NCI-H2107 (cell line): ENCODE data around the gene NKX2-3.

Experiments
- DNase-seq: peaks from one replicate; lab custom pipeline; 2025; lab: John Stamatoyannopoulos, UW

NKX2-3 gene

DNA sequence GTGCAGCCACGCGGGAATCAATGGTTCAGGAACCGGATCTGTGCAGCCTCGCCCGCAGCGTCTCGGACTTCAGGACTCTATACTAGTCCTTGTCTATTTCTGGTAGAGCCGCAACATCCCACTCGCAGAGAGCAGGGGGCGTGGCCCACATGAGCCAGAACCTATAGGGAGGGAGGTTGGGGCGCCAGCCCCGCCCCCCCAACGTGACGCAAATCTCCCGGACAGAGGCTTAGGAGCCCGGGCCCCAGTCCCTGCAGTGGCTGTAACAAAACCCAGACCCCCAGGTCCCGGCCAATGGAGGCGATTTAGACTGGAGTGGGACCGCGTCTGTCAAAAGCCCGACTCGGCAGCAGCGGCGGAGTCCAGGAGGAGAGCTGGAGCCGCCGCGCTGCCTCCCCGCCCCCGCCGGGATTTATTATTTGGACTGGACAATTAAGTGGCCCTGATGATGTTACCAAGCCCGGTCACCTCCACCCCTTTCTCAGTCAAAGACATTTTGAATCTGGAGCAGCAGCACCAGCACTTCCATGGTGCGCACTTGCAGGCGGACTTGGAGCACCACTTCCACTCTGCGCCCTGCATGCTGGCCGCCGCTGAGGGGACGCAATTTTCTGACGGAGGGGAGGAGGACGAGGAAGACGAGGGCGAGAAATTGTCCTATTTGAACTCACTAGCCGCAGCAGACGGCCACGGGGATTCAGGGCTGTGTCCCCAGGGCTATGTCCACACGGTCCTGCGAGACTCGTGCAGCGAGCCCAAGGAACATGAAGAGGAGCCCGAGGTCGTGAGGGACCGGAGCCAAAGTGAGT lies at the start of gene NKX2-3:
Gene NKX2-3, plus strand, starts transcription at position 256 of the 809 bp plus-strand sequence. Its CDS starts 190 bp downstream, at position 446.
- no peak for DNase-seq

DNA sequence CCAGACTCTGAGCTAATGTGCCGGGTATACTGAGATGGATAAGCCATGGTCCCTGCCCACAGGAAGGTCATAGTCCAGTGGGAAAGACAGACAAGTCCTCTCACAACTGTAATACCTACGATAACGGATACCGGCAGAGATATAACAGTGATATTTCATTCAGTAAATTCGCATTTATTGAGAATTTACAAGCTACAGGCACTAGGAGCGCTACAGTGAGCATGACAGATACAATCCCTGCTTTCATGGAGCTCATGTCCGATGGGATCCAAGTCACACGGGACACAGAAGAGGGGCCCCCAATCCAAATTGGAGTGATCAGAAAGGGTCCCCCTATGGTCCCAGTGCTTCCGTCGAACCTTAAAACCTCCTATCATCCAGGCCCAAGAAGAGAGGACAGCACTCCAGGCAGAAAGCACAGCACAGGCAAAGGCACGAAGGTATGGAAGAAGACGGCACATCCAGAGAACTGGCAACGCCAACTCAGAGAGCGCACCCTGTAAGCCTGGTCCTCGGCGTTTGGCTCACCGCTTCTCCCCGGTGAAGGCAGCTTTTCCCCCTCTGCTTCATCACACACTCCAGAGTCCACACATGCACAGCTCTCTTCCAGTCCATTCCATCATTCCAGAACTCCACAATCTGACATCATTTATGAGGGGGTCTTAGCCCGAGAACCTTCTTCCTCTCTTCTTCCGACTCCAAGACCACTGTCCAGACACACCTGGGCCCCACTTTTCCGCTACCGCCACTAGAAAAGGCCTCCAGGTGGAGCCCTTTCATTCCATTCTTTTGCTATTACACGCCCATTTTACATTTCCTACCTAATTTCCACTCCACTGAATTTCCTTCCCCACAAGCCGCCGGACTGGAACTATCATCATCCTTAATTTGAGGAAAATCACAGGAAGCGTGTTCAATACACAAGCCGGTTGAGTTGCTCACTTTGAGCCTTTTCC lies 47.8 kb upstream of the NKX2-3 start:
- DNase-seq: no peak

DNA sequence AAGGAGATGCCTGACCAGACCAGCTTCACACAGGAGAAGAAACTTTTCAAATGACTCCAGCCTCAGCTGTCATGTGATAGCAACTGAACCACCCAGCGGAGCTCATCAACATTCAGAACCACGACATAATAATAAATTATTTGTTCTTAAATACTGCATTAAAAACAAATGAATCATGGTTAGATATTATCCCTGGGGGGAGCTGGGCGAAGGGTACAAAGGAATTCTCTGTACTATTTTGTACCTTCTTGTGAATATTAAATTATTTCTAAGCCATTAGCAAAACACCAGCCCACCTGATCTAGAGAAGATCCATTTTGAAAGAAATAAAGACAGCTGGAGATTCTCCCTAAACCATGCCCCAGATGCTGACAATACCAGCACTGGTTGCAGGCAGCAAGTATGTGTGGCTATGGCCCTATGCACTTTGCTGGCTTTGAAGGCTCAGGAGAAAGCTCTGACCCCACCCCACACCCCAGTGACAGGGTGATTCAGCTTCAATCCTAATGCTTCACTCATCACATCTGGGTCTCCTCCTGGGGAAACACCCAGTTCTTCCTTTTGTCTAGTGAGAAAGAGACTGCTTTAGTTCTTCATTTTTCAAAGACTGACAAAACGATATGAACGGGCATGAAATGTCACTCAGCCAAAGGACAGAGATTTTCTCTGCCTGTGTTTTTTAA lies 45.5 kb upstream of the NKX2-3 start:
- no peak for DNase-seq

GRCh38 chr10:99489271-99489670 lies 43.5 kb upstream of the NKX2-3 start:
- no peak for DNase-seq

DNA sequence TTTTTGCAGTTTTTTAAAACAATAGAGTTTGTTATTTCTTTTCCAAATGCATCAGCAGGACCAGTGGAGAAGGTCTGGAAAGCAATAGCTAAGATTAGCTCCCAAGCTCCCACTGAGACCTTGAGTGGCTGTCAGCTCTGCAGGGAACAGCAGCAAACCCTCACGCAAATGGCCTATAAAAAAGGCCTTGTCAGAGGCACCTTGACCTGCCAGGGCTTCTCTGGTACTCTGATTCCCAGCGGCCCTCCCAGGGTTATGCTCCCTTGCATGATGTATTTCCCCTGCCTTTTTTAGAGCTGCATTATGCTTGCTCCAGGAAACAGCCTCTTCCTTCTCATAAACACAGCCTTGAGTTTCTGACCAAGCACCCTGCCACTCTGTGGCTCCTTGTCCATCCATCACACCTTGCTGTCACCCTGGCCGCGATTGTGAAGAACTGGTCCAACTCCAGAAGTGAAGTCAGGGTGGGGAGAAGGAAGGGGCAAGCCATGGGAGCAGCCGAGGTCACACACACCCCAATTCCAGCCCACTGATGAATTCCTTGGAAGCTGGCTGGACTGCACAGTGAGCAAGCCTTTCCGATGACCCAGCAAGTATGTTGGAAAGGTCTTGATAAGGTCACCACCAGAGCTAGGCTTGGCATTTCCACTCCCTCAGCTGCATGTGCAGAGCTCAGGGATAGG lies 35.3 kb upstream of the NKX2-3 start:
- no peak for DNase-seq

DNA sequence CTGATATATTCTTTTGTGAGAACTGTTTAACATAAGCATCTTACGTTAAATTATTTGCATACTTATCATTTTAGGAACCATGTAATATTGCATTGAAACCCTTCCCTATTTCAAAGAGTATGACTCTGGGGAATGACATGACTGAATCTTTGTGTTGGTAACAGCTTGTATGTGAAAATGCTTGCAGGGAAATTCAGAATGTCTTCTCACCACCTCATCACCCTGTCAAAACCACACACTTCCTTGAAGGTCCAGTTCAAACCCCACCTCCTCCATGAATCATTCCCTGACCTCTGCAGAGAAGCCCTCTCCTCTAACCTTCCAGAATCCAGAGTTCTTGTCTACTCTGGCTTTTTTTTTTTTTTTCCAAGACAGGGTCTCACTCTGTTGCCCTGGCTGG lies 26.3 kb upstream of the NKX2-3 start:
- DNase-seq: no peak

- no peak for DNase-seq
Observed at GRCh38 chr10:99507265-99507664, 25.5 kb upstream of the NKX2-3 start.

DNA sequence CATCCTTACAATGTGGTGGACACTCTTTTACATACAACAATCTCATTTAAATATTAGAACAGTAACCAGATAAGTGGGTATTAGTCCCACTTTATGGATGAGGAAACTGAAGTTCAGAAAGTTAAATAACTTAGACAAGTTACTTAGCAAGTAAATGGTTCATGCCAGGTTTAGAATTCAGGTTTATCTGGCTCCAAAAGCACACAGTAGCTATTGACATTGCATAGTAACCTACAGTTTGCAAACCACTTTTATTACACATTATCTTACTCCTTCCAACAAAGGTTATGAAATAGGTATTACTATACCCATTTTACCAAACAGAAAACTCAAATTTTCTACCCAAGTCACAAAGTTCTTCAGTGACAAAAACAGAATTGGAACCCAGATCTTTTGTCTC lies 19.7 kb upstream of the NKX2-3 start:
- DNase-seq: no peak

- DNase-seq: no peak
Observed at GRCh38 chr10:99519690-99520039, 13.1 kb upstream of the NKX2-3 start.

DNA sequence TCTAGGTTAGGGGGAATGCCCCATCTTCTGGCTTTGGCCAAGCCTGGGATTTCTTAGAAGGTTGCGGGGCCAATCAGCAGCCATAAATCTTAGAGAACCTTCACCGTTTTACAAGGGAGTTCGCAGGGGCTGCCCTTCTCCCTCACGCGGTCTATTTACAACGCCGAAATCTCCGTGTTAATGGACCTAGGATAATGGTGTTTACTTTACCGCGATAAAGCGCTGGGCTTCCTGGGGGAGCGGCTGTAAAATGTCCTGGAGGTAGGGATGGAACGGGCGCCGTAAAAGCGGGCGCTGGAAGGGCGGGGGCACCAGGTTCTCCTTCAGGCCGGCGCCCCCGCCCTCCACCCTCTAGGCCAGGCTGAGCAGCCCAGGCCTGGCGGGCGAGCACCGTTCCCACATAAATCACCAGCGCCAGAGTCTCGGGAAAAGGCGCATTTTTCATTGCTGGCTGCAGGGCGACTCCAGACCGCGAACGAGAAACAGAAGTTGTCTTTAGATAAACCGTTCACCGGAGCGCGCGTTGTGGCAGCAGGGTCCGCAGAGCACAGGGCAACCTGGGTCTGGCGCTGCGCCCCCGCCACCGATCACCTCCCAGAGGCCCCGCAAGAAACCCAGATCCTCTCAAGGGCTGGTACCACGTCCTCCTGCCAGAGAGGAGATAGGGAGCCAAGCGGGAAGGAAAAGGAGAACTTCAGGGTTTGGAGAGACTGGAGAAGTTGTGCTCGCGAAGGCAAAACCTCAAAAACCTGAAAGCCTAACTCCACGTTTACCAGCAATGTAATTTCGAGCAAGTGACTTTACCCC lies 12.5 kb upstream of the NKX2-3 start:
- no peak for DNase-seq

DNA sequence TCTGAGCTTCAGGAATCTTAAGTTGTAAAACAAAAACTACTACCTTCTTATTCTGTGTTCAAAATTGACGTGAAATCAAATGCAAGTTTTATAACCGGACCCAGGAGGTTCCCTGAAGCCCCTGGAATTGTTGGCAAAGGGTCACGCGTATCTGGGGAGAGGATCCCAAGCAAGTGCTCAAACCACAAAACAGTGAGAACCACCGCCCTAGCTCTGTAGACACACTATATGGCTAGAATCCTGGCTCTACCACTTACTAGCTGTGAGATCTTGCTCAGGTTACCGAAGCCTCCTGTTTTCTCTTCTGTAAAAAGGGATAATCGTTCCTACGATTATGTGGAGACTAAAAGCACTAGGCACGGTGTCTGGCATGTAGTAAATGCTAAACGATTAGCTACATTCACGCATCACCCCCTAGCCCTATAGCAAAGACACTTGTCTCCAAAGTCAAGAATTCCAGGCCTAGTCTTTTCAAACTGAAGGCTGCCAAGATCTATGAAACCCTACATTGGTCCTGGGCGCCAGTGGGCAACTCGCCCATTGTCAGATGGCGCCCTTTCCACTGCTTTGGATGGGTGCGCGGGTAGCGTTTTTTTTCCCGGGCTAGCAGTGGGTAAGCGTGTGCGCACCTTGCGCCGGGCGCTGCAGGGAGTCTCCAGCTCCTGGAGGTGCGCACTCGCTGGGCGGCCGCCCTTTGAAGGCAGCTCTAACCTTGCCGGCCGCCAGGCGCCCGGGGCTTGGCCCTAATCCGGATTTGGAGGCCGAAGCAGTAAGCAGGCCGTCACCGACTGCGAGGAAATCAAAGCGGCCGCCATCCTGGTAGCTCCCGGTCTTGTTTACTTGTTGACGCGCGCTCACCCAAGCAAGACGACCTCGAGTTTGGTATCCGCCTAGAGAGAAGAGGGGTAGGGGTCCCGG lies 11.6 kb upstream of the NKX2-3 start:
- no peak for DNase-seq

DNA sequence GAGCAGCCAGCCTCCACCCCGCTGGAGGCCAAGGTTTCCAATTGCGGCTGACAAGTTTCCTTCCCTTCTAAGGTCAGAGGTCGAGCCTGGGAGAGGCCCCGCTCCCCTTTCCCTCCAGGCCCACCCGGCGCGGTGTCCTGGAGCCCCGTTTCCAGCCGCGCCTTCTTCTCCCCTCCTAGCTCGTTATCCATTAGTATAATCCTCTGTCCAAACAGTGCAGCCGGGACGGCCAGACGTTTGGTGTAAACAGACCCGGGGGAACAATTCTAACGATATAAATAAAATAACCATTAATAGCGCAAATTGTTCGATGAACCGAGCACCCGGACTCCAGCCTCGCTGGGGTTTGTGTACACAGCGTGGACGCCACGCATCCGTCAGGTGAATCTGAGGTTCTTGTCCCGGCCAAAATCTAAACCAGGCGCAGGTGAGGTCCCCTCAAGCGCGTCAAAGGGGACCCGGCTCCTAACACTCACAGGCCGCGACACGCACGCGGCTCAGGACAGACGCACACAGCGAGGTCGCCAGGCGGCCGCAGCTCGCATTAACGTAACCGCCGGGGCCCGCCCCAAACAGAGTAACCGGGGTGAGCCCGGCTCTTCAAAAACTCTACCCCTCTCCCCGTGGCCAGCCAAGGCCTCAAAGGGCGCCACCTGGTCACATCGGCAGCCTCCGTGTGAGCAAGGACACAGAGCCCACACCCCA lies 10.8 kb upstream of the NKX2-3 start:
- DNase-seq: no peak

DNA sequence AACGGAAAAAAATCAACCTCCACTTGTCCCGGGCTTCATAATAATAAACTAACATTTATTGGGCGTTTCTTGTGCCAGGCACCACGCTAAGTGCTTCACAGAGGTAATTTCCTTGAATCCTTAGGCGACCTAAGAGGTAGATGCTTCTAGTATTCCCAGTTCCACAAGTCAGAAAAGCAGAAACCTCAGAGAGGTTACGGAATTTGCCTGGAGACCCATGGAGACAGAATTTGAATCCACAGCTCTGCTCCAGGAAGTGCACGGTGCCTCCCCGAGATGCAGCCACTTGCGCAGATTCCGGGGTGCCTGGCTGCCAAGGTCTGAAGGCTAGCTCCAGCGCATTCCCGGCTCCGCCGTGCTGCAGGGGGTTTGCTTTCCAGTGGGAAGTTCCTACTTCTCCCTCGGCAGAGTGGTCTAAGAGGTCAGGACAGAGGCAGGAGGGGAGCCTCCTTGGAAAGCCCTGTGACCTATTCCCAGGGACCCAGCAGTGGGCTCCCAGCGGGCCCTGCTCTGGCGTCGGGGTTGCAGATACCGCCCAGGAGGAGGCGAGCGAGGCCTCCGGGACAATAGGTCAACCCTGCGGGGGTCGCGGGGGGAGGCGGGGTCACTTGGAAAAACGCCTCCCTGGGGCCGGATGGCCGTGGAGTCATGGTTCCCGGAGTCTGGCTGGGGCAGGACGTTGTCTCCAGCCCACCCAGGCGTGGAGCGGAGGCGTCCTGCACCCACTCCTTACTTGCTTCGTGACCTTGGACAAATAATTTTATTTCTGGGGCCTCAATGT lies 10.1 kb upstream of the NKX2-3 start:
- DNase-seq: no peak

DNA sequence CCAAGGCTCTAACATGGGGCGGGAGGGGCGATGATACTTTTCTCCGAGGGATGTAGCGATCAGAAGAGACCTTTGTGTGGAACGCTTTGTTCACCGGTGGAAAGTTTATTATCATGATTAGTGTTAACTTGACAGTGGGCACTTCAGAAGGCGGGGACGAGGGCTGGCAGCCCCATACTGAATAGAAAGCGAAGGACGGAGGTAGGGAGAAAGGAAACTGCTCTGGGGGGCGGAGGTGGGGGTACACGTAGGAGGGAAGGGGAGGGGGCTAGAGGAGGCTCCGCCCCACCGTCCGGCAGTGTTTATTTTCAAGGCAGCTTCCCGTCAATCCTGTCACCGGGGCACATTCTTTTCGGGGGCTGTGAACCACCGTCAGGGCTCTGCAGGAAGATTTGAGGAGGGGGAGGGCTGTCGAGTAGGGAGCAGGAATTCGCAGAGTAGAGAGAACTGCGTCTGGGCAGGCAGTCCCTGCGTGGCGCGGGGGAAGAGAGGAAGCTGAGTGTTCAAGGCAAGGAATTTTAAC lies 9.4 kb upstream of the NKX2-3 start:
- no peak for DNase-seq

DNA sequence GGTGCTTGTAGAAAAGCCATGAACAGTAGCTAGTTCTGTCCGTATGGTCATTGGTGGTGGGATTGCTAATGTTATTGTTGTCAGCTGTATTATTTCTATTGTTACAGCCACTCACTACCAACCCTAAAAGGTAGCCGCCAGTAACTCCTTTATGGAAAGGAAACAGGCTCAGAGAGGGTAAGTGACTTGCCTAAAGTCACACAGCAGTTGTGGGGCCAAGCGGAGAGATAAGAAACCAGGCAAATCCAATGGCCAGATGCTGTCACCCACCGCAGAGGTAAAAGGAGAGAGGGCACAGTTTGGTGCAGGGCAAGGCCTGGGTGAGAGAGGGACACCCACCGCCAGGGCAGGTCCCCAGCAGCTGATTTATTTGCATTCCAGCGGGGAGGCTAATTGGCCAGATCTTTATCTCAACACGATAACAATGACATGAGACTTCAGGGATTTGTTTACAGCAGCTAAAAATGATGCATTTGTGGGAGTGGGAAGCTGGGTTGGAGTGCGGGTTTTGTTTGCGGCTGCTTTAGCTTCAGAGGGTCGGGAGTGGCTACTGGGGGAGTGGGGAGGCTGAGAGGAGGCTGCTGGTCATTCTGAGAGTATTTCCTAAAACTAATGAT lies 8.6 kb upstream of the NKX2-3 start:
- no peak for DNase-seq

DNA sequence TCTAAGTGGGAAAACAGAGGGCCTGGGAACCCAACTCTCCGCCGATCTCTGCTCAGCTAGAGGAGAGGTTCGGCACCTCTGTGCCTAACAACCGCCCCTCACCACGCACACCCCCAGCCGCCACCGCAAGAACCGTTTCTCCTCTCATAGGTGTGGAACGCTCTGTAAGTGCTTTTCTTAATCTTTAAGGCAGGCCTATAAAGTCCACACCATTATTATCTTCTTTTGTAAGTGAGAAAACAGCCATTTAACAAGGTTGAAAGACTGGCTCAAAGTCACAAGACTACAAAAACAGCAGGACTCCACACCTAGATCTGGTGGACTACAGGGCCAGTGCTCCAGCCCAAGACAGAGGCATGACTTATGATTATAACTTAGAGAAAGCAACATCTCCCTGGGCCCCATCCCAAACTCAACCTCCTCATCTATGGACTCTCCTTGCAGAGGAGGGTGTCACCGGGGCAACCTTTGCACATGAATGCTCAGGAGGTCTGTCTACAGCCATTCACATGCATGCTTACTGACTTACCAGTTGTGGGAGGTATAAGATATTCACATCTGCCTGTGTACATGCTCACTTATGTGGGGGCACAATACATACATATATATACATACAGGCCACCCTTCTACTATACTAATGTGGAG lies 7.9 kb upstream of the NKX2-3 start:
- DNase-seq: no peak

- no peak for DNase-seq
Observed at GRCh38 chr10:99525897-99526296, 6.8 kb upstream of the NKX2-3 start.
